ENCODE measurements around the gene CSRP3.

DNA sequence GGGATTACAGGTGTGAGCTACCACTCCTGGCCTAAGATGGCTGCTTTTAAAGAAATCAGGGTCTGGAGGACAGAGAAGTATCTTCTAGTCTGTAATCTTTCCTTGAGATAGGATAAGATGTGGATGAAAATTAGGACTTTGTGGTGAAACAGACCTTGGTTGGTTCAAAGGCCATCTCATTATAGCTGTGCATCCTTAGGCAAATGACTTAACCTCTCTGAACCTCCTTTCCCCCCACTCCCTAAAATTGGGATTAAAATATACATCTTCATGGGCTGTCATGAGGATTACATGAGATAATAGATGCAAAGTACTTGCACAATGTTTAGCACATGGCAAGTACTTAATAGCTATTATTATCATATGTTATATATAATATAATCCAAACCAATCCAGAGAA lies 49.8 kb upstream of the CSRP3 start:
- TF ChIP-seq, protein P1, sequence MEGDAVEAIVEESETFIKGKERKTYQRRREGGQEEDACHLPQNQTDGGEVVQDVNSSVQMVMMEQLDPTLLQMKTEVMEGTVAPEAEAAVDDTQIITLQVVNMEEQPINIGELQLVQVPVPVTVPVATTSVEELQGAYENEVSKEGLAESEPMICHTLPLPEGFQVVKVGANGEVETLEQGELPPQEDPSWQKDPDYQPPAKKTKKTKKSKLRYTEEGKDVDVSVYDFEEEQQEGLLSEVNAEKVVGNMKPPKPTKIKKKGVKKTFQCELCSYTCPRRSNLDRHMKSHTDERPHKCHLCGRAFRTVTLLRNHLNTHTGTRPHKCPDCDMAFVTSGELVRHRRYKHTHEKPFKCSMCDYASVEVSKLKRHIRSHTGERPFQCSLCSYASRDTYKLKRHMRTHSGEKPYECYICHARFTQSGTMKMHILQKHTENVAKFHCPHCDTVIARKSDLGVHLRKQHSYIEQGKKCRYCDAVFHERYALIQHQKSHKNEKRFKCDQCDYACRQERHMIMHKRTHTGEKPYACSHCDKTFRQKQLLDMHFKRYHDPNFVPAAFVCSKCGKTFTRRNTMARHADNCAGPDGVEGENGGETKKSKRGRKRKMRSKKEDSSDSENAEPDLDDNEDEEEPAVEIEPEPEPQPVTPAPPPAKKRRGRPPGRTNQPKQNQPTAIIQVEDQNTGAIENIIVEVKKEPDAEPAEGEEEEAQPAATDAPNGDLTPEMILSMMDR (conservative IDR thresholded peaks at IDR 0.05) = no peak
- TF ChIP-seq ZFX (IDR thresholded peaks at IDR 0.05) = no peak
